Endometrium (tissue), 2 donors: Measurements from ENCODE around the gene GCA.

ENCODE experiments used
- FAIRE-seq: peaks from 2 replicates; lab custom pipeline; 2012; peaks lifted over from hg19 to GRCh38; lab: Jason Lieb, UNC
- donor health status: control.
- donor health status: control.

GCA gene

DNA sequence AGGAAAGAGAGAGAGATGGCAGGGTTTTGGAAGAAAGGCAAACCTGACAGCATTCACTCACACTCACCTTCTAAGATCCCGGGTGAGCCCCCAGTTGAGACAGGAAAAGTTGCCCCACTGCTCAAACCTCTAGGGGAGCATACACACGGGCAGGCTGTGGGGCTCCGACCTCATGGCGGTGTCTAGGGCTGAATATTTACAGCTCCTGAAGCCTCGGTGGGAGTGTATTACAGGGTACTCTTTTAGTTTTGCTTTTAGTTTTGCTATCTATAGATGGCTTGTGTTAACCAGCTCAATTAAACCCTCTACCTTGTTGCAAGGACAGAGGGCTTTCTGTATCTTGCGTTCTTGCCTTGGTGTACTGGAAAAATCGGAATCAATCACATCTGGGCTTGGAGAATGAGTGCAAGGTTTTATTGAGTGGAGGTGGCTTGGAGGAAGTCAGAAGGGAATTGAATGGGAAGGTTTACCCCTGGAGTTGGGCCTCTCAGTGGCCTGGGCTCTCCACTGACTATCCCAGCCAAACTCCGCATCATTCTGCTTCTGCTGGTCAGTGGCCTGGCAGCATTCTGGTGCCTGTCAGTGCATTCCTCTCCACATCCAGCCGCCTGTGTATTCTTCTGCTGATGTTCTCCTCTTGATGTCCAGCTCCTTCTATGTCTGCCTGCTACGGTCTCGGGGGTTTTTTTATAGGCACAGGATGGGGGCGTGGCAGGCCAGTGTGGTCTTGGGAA, 15.3 kb upstream of the GCA start:
- FAIRE-seq: no peak

DNA sequence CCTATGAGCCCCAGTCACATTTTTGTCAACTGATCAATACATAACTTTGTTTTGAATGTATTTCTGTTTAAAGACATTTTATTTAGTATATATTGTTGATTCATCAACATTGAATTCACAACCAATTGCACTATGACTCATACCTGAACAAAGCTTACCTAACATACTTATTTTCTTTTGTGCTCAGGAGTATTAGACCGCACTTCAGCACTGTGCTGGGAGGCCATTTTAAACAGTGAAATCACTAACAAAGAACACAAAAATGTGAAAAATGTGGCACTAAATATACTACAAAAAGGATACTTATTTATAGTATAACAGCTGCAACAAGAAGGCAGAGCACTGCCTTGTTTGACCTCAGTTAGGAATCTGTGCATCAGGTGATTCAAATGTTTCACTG, 13.1 kb upstream of the GCA start:
- no peak for FAIRE-seq

DNA sequence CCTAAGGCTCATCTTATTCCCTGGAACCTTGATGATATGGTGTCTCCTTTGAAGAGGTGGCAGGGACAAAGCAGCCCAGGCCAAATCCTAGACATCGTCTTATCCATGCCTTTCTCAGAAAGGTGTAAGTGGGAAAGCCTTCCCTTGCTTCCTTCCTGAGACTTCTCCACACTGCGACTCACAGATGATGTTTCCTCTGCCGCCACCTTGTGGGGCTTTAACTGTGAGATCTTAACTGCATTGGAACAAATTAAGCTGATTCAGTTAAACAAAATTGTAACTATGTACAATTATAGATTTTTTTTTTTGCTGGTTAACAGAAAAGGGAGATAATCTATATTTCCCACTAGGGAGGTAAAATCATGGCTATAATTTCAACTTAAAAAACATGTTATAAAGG, 10.0 kb upstream of the GCA start:
- no peak for FAIRE-seq

DNA sequence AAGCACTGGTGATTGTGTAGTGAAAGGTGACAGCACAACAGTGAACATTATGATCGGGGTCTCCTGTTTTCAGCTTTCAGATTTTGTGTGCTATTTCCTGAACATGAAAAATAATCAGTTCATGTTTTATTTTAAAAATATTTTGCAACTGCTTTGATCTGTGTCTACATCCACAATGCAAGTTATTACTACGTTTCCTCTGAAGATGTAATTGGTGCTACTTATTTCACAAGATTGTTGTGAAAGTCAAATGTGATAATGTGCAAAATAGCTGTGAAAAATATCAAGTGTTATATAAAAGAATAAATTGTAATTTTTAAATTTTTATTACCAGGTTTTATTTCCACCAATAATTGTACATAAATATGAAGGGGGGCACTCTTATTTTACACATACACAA, 6.1 kb upstream of the GCA start:
- FAIRE-seq: no peak

DNA sequence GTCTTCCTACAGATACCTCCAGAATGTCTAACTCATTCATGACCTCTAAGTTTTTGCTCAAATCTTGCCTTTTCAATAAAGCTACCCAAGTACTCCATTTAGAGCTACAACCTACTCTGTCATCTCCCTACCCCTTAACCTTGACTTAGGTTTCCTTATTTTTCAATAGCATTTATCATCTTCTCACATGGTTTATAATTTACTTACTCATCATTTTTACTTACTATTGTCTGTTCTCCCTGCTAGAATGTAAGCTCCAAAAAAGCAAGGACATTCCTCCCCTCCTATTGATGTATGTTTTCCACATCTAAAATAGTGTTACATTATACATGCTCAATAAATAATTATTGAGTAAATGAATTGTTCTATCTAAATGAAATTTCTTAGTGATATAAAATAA, 3.1 kb upstream of the GCA start:
- no peak for FAIRE-seq

DNA sequence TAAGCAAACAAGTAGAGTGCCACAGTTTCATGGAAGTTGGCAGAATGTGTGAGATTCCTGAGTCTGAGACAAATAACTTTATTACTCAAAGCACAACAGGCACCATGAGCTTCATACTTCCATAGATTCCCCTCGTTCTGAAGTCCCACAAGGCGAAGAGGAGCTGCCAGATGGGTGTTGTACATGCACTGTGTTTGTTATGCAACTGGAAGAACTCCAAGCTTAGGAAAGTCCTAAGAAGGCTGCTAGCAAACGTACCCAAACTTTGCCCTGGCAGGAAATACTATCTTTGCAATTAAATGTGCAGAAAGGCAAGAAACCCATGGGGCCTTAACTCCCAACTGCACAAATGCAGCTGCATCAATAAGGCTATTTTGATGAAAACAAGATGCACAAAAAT, 1.6 kb upstream of the GCA start:
- FAIRE-seq: no peak

DNA sequence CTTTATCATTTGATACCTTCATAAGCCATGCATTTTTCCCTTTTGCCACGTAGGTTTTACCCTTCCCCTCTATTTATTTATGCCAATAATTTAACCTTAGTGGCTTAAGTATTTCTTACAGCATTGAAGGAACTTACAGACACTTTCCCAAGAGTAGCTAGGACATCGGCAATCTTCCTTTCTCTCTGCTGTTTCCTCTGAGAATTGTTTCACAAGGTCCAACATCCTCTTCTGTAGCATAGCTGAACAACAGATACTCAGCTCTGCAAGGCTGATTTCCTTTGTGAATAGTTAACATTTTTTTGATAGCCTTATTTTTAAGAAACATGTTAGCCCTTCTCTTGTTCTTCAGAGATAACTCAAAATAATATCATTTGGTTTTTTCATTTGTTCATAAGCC, 1.1 kb upstream of the GCA start:
- FAIRE-seq: no peak

DNA sequence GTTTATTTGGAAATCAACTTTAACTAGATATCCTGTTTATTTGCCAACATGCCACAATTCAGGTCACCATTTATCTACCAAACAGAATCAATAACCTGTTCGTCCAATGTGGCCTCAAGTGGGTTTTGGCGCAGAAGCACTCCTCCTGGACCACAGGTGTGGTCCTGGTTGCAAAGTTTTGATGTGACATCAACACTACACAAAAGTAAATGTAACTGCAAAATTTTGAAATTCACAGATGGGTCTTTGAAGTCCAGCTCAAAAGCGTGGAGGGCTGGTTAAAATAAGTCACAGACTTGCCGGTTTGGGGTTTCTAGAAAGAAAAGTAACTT, 474 bp upstream of the GCA start:
- no peak for FAIRE-seq

DNA sequence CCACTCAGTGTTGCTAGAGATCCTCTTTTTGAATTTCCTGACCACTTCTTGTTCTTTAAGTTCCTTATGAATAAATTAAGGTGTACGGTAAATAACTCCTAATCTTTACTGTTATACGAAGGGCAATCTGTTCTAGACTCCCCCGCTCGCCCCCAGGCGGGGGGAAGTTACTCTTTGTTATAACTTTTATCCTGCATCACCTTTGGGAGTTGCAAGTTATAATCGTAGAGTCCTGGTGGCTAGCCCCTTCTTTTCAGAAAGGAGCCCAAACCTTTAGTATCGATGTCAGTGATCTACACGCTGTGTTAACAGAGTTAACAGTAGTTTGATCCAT, 652 bp downstream of the GCA start:
- no peak for FAIRE-seq

DNA sequence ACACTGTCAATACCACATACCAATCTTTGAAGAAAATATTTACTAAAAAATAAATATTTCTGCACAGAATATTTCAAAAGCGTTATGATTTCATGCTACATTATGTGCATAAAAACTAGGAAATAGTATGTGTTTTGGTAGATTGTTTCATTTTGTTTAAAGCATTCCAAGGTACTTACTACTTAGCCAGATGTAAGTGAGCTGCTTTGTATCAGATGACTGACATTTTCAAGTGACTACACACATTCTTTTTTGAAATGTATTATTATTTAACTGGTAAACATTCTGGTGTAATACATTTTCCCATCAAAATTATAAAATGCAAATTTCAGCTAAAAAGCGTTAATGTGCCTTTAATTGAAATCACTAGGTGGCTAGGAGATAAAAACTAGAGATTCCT, 21.5 kb downstream of the GCA start:
- no peak for FAIRE-seq

DNA sequence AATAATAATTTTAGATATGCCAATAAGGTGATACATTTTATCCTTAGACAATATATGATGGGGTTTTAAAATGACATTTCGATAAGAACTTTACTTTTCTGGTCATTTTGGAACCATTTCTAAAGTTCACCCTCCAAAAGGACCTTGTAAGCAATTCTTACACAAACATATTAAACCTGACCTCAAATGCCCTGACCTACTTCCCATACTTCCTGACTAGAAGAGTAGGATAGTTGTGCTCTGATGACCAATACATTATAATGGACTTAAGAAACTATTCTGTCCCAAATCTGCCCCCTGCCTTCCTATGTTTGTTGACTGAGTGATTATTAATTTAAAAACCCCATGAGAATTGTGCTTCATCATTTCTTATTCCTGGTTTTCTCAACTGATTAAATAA, 24.6 kb downstream of the GCA start:
- no peak for FAIRE-seq

DNA sequence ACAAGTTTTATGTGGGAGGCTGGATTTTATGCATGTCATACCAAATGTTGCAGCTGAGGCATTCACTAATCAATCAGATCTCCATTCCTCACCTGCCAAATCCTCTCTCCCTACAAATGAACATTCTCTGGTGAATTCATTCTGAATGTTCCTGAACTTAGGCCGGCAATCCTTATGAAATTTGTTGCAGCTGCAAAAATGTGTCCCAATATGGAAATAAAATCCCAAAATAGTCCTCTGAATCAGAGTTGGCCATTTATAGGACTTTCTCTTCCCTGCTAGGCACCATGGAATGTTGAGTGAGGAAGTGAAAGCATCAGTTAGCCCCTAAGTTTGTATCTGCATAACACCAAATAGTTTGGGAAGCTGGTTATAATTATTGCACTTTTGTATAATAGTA, 25.6 kb downstream of the GCA start:
- no peak for FAIRE-seq

DNA sequence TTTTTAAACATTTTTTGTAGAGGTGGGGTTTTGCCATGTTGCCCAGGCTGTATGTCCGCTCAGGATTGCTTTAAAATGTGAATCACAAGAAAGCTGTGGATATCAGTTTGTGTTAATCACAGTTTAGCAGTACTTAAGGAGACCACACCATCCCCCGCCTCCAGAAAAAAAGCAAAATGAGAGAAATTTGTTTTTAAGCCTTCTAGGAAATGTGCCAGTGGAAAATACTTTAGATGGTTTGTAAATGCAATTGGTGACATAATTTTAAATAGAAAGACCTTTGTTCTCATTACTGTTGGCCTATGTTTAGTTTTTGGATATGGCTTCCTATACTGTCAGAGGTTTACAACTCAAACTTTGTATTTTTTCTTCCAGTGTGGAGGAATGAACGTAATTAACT, 27.0 kb downstream of the GCA start:
- FAIRE-seq: no peak

DNA sequence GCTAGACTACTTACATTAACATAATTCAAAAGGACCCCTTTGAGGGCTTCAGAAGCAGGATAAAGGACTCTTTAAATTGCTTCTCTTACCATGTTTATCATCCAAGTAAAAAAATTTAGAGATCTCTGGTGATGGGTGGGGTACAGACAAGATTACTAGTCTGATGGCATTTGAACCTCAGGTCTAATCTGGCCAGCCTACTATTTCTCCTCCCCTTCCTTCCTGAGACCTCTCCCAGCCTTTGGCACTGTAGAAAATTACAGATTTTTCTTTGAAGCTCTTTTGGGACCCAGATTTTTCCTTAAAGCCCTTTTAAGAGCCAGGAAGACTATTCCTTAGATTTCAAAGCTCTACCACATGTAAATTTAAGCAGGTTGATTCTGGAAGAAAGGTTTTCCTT, 28.9 kb downstream of the GCA start:
- no peak for FAIRE-seq

DNA sequence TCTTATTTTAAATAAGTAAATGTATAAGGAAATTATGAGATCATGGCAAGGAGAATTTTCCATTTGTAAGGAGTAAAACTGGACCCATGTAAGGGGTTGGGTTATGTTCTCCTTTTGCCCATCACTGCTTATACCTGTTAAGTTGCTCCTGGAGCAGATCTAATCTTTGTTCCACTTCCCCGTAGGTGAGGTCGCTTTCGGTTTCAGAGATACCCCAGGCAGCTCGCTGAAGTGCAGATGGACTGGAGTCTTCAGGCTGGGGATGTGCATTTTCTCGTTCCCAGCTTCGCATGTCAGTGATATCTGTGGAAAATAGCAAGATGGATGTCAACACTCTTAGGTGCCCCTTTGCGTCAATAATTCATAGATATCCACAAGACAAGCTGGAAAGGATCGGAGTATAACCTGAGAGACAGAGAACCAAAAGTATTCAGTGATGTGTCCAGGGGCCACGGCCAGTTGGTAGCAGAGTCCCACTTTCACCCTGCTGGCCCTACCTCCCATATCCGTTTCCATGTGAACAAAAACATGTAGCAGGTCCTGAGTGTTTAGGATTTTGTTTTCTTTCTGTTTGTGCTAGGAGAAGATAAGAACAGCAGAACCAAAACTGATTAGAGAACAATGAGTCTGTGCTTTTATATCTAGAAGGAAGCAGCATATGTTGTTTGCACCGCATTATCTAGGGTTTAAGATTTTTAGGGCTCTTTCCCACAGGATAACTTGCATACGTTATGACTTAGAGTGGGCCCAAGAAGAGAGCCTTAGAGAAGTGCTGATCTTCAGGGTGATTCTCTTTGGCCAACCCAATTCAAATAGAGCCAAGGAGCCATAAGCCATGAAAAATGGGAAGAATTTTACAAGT, 36.0 kb downstream of the GCA start:
- no peak for FAIRE-seq

DNA sequence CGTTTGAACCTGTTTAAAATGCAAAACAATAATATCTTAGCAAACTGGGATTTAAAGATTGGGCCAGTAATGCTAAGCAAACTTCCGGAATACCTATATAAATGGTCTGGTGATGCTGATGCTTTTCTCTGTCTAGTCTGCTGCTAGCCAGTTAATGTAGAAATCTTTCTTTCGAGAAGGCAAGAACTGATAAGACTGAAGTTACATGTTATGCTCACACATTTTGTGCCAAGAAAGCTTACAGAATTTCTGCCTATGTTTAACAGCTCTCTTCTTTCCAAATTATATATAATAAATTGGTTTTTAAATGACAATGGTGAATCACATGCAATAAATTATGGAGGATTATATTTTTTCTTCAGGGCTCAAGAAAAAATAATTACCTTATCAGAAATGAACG, 37.9 kb downstream of the GCA start:
- FAIRE-seq: no peak

DNA sequence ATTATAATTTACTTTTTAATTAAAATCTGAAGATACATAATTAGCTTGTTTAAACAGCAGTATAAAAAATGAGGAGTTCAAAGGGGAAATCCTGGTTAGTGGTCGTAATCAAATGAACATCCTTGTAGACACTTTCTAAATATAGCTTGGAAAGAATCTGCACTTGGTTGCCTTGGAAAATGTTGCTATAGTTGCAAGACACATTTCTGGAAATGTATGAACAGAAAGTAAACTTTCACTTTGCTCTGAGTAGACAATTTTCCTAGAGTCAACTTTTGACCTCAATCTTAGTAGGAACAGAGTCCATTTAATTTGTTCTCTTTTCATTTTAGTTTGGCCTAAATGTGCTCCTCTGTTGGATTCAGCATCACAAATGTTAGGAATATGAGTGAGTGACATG, 38.3 kb downstream of the GCA start:
- no peak for FAIRE-seq

DNA sequence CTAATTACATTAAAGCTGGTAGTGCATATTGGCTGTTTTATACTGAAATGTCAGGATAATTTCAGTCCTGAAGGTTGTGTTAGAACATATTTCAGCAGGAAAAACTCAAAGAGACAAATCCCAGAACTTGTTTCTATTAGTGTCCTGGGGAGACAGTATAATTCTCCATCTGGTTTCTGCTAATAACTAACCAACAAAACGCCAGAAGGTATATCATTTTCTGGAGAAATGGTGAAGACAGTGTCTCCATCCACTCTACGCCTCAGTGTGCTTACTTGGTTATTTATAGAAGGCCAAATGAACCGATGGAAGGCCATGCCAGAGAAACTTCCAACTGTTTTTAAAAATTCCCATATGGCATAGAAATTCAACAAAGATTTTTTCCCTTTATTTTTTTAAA, 41.6 kb downstream of the GCA start:
- no peak for FAIRE-seq

DNA sequence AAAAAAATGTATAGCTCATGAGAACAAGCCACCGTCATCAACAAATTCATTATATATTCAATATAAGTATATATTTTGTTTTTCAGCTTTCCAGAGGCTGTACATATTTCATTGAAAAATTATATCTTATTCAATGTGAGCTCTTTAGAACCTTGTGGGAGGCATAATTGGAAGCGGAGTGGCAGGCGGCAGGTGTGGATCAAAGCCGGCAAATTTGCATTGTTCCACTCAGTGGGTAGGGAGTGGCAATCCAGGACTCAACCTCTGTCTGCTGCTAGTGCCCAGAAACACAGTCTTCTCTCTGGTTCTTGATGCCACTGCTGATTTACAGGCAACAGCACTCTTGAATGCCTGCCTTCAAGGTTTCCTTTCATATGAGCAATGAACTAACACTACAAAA, 46.9 kb downstream of the GCA start:
- FAIRE-seq: no peak

DNA sequence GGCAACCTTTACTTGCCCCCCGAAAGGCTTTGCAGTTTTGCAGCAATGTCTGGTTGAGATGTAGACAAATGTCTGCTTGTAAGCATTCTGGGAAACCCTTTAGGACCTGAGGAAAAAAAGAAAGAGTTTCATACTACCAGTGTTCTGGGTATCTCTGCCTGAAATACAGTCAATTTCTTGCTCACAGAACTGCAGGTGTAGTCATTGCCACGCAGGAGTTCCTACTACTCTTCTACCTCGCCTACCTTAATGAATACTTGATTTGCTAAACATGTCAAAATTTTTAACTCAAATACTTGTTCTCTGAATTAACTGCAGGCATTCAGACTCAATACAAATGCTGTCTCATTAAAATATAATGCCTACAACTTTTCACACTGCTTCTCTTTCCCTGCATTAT, 56.4 kb downstream of the GCA start:
- FAIRE-seq: no peak

DNA sequence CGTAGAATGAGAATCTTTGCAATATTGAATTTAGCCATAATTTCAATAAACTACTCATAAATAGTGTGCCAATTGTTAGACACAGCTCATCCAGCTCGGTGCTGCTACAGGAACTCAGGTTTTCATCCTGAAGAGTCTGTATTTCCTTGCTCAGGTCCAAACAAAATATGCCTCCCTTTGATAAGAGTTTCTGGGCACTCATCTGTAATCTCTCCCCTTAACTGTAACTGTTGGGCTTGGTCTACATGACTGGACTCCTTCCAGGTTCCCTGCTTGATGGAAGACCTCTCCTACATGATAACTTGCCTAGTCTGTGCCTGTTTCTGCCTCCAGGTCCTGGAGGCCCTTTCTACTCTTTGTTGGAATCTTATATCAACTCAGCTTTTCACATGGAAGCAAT, 57.9 kb downstream of the GCA start:
- FAIRE-seq: no peak

DNA sequence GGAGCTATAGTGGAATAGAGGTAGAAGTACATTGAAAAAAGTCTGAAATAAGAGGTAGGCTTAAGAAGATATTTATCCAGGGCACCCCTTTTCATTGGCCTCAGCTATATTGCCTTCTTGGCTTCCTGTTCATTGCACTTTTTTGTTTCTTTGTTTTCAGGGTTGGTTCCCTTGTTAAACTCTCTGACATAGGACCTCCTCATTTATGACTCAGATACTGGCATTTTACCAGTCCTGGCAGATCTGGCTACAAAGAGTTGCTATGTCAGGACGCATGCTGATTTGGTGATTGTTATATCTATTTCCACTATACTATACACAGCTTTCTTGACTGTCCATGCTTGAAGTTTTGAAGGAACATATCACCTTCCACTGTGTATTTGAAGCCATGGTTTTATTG, 60.0 kb downstream of the GCA start:
- FAIRE-seq: no peak
